OCI-LY3 (cell line): ENCODE measurements around the gene ATF6.

Experiments used
- CTCF ChIP-seq: fragments of 200-600, 300-600 bp; sonication (generic); IDR thresholded peaks from 2 replicates; pipeline ENCODE4 v1.5.1; 2014; ENCODE audit warnings: antibody characterized with exemption, low read length, low read depth
- EZH2phosphoT487 ChIP-seq: fragments of 200-600 bp; shearing (Covaris generic); IDR thresholded peaks from 2 replicates; pipeline ENCODE4 v1.6.1; 2018; ENCODE audit warnings: antibody characterized with exemption, mixed run types, low read depth

- TF ChIP-seq CTCF (no peak), EZH2phosphoT487 (no peak)
Observed at GRCh38 chr1:161855260-161855659, 89.1 kb downstream of the ATF6 start.
